ENCODE measurements around the gene MKI67.

The MKI67 gene

DNA sequence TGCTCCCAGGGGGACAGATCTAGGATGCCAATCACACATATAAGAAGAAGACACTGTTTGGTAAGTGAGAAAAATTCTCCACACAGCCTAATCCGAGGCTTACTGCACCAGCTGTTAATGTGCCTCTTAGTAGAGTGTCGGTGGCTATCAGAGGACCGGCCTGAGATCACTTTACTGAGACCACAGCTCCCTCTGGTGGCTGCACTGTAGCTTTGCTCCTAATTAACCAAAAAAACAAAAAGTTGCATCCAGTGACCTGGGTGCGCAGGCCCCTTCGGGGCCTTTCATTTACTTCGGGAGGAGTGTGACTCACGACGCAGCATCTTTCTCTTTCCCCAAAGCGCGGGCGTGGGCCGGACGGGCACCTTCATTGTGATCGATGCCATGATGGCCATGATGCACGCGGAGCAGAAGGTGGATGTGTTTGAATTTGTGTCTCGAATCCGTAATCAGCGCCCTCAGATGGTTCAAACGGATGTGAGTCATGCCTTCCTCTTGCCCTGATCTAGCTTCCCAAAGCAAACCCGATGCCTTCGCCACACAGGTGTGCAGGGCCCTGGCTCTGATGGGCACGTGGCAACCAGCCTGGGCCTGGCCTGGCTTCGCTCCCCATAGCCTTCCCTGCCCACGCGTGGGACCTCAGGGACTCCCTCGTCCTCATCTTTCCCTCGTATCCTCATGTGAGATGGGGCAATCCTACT lies 56.7 kb downstream of the MKI67 start:
- no peaks in the 10 kb centered on the region for H3K9me3 ChIP-seq (ENCODE audit: low read length)
- H3K27me3 ChIP-seq (ENCODE audit: insufficient read depth, low read length) = no peaks in the 10 kb centered on the region
- no peaks in the 10 kb centered on the region for H3K36me3 ChIP-seq (ENCODE audit: insufficient read depth, low read length)
- H3K4me3 ChIP-seq (ENCODE audit: low read length) = no peak overlapping the region
- no peak overlapping the region for H2AFZ ChIP-seq (ENCODE audit: low read depth, low read length)
- no peaks in the 10 kb centered on the region for H3K4me1 ChIP-seq (ENCODE audit: insufficient read depth, low read length)

DNA sequence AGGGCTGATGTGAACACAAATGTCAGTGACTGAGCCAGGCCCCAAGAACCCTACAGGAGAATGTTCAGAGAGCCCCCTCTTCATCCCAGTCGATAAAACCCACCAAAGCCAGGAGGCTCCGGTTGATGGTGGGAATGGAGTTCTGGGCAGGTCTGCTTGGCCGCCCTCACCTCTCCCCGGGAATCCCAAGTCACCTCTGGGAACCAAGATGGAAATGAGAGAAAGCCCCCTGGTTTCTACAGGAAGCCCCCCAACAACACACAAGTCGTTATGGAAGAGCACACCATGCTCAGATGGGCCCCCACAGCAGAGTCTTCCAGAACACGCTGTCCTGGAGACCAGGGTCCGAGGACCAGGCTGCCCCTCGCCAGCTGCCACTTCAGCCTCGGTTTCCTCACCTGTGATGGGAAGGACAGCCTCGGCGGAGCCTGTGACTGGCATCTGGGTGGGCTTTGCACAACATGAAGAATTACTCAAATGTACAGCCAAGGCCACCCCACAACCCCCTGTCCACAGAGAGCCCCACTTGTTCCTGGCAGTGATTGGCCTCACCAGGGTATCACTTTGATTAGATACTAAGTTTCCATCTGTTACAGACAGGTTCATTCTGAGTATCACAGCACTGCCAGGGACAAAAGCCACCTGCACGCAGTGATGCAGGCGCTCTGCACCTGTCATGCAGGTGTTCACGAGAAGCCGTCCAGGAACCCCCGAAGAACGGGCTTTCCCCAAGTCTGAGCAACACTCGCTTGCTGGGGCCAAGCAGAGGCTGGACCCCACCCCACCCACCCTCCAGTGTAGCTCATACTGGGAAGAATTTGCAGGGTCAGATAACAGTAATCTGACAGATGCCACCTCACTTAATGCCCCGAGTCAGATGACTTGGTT lies 57.6 kb downstream of the MKI67 start:
- Histone ChIP-seq H2AFZ (ENCODE audit: low read depth, low read length) (no peak overlapping the region), H3K9me3 (ENCODE audit: low read length) (no peaks in the 10 kb centered on the region), H3K27me3 (ENCODE audit: insufficient read depth, low read length) (no peaks in the 10 kb centered on the region), H3K4me1 (ENCODE audit: insufficient read depth, low read length) (no peaks in the 10 kb centered on the region), H3K36me3 (ENCODE audit: insufficient read depth, low read length) (no peaks in the 10 kb centered on the region), H3K4me3 (ENCODE audit: low read length) (no peak overlapping the region)

DNA sequence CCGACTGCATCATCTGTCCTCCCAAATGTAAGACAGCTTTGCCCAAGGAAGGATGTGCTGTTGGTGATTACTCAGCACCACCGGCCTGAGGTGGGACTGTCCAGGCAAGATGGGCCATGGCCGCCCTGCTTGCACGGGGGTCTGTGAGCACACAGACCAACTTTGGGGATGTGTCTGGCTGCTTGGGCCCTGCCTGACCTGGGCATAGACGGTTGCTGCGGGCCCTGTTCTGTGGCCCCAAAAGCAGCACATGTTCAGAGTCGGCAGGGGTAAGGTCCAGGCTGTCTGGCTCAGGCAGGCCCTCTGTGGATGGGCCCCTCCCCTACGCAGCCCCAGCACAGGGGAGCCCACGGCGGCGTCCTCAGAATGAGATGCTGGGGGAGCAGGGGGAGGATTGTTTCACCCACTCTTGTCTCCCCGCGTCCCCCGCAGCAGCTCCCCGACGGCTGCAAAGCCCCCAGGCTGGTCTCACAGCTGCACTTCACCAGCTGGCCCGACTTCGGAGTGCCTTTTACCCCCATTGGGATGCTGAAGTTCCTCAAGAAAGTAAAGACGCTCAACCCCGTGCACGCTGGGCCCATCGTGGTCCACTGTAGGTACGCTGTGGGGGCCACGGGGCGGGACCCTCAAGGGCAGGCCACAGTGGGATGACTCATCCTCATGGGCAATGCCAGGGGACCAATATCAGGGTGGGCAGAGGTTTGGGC lies 58.4 kb downstream of the MKI67 start:
- H2AFZ ChIP-seq (ENCODE audit: low read depth, low read length) = no peak overlapping the region
- H3K36me3 ChIP-seq (ENCODE audit: insufficient read depth, low read length) = no peaks in the 10 kb centered on the region
- no peaks in the 10 kb centered on the region for H3K27me3 ChIP-seq (ENCODE audit: insufficient read depth, low read length)

DNA sequence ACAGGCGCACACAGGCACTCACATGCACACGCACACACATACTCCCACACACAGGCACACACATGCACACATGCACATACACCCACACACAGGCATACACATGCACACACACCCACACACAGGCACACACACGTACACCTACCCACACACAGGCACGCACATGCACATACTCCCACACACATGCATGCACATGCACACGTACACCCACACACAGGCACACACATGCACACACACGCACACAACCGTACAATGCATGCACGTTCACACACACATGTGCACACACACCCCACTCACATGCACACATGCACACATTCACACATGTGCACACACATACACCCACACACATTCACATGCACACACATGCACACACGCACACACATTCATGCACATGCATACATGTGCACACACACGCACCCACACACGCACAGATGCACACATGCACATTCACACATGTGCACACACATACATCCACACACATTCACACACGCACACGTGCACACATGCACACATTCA lies 59.3 kb downstream of the MKI67 start:
- H3K4me3 ChIP-seq (ENCODE audit: low read length) = no peak overlapping the region

More for the DNA sequence above, 58.4 kb downstream of the MKI67 start:
- H3K4me3 ChIP-seq (ENCODE audit: low read length) = no peak overlapping the region
- no peaks in the 10 kb centered on the region for H3K4me1 ChIP-seq (ENCODE audit: insufficient read depth, low read length)
- H3K9me3 ChIP-seq (ENCODE audit: low read length) = no peaks in the 10 kb centered on the region

DNA sequence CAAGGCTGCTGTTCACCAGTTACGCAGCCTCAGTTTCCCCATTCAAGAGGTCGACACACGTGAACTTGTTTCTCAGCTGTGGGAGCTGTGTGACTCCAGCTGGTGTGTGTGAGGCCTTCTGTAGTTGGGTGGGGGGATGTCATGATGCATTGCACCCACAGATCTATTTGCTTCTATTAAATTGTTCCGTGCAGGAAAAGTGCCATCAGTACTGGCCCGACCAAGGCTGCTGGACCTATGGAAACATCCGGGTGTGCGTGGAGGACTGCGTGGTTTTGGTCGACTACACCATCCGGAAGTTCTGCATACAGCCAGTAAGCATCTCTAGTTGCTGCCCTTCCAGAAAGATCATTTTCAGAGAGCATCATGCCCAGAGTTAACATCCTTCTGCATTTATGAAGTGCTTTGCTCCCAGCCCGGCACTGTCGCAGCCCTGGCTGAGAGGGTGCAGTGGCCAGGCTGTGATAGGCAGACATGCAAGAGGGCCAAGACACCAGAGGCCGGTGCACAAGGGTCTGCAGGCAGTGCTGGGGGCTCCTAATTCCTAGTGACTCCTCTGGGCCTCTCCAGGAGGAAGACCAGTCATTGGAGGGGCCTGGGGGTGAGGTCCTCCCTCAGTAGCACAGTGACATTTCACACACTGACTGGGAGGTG lies 60.2 kb downstream of the MKI67 start:
- Histone ChIP-seq H3K9me3 (ENCODE audit: low read length) (no peaks in the 10 kb centered on the region), H2AFZ (ENCODE audit: low read depth, low read length) (no peak overlapping the region), H3K4me3 (ENCODE audit: low read length) (no peak overlapping the region), H3K27me3 (ENCODE audit: insufficient read depth, low read length) (peaks cover 2% of the 10 kb centered on the region), H3K36me3 (ENCODE audit: insufficient read depth, low read length) (no peaks in the 10 kb centered on the region), H3K4me1 (ENCODE audit: insufficient read depth, low read length) (no peaks in the 10 kb centered on the region)

More for the DNA sequence above, 59.3 kb downstream of the MKI67 start:
- Histone ChIP-seq H2AFZ (ENCODE audit: low read depth, low read length) (no peak overlapping the region), H3K36me3 (ENCODE audit: insufficient read depth, low read length) (no peaks in the 10 kb centered on the region), H3K9me3 (ENCODE audit: low read length) (no peaks in the 10 kb centered on the region), H3K27me3 (ENCODE audit: insufficient read depth, low read length) (peaks cover 2% of the 10 kb centered on the region), H3K4me1 (ENCODE audit: insufficient read depth, low read length) (no peaks in the 10 kb centered on the region)

DNA sequence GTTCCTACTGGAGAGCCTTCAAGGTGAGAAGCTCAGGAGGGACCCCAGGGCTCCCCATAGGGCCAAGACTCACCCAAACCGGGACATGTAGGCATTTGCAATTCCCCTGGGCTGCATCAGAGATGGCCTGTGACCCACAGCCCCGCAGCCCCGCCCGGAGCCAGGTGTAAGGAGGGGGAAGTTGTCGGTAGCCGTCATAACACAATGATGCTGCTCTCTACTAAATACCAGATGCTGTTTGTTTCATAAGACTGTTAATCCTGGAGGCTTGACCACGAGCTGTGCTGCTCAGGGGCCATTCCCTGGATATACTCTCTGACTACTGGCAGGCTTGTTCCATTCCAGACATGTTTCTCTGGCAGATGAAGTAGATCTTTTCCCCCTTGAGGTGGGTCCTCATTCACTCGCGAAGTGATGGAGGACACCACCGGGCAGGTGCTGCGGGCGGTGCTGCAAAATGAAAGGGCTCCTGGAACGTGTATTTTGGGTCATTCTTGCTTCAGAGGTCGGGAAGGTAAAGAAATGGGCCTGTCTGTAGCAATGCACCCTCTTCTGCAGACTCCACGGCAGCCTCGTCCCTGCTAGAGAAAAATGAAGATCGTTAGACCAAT lies 61.1 kb downstream of the MKI67 start:
- H3K36me3 ChIP-seq (ENCODE audit: insufficient read depth, low read length) = no peaks in the 10 kb centered on the region
- peaks cover 2% of the 10 kb centered on the region for H3K27me3 ChIP-seq (ENCODE audit: insufficient read depth, low read length)
- H3K9me3 ChIP-seq (ENCODE audit: low read length) = no peaks in the 10 kb centered on the region
- H3K4me3 ChIP-seq (ENCODE audit: low read length) = no peak overlapping the region
- no peak overlapping the region for H2AFZ ChIP-seq (ENCODE audit: low read depth, low read length)
- H3K4me1 ChIP-seq (ENCODE audit: insufficient read depth, low read length) = no peaks in the 10 kb centered on the region

DNA sequence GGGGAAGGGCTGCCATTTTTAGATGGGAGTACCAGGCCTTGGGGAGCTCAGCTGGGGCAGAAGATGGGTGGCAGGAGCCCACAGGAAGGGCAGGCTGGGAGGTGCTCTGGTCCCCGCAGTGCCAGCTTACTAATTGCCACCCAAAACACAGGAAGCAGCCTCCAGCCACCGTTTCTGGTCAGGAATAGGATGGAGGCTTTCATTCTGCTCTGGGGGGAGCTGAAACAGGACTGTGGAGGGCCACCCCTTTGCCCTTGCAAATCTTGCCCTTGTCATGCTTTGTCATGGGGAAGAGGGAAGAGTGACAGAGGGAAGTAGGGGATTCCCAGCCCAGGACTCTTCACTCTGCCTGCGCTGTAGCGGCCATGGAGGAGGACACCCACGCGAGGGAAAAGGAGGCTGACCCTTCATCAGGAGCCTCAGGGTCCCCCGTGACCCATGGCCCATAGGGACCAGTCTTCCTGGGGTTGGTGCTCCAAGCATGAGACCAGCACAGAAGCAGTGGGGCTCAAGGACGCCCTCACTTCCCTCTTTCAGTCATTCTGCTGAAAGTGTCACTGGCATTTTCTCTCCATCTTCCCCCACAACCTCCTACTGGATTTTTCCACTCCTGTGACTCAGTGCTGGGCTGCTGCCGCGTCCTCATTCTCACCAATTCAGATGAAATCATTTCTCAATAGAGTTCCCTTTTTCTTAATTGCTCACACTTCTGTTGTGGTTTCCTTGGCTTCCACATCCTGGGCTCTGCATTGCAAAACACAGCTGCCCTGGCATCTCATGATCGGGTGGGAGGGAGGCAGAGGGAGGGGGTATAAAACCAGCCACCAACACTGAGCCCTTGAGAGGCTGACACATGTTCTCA lies 61.9 kb downstream of the MKI67 start:
- Histone ChIP-seq H3K4me1 (ENCODE audit: insufficient read depth, low read length) (no peaks in the 10 kb centered on the region), H2AFZ (ENCODE audit: low read depth, low read length) (no peak overlapping the region)

DNA sequence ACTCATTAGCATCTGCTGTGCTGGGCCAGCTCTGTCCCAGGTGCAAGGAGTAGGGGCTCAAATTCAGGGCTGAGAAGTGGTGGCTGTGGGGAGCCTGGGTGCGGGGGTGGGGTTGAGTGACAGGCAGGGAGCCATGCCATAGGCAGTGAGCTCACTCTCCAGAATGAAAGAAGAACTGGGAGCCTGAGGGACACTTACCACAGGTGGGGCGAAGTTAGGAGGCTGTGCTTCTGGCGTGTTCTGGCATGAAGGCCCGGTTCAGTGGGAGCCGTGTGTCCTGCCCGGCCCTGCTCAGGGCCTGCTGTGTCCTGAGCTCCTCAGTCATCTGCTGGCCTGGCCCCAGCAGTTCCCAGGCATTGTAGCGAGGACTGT lies 62.5 kb downstream of the MKI67 start:
- no peaks in the 10 kb centered on the region for H3K4me1 ChIP-seq (ENCODE audit: insufficient read depth, low read length)
- H3K27me3 ChIP-seq (ENCODE audit: insufficient read depth, low read length) = peaks cover 2% of the 10 kb centered on the region
- H3K4me3 ChIP-seq (ENCODE audit: low read length) = no peak overlapping the region
- H3K36me3 ChIP-seq (ENCODE audit: insufficient read depth, low read length) = no peaks in the 10 kb centered on the region
- H3K9me3 ChIP-seq (ENCODE audit: low read length) = no peaks in the 10 kb centered on the region
- no peak overlapping the region for H2AFZ ChIP-seq (ENCODE audit: low read depth, low read length)

More for the DNA sequence above, 61.9 kb downstream of the MKI67 start:
- Histone ChIP-seq H3K27me3 (ENCODE audit: insufficient read depth, low read length) (peaks cover 2% of the 10 kb centered on the region), H3K36me3 (ENCODE audit: insufficient read depth, low read length) (no peaks in the 10 kb centered on the region), H3K9me3 (ENCODE audit: low read length) (no peaks in the 10 kb centered on the region), H3K4me3 (ENCODE audit: low read length) (no peak overlapping the region)

DNA sequence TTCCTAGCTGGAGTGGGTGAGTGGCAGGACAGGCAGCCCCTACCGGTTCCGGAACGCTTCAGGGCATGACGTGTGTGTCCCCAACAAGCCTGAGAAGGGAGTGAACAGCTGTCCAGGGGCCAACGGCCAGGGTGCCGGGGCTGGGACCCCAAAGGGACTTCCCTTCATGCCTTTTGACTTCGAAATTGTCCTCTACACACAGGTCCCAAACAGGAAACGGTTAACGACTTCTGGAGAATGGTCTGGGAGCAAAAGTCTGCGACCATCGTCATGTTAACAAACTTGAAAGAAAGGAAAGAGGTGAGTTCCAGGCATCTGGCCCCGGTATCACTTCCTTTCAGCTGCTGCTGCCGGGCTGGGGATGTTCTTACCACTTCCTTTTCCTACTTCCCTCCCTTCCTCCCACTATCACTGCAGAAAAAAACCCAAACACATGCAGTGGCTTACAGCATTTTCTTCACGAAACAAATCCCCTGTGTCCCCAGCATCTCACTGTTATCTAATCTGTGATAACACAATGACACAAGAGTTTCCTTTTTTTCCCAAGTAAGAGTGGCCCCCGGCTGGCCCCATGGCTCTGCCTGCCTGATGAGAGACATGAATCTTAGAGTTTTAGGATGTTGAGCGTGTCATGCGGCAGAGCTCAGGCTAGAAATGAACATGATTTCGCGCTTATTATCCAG lies 63.2 kb downstream of the MKI67 start:
- H2AFZ ChIP-seq (ENCODE audit: low read depth, low read length) = no peak overlapping the region
- peaks cover 2% of the 10 kb centered on the region for H3K27me3 ChIP-seq (ENCODE audit: insufficient read depth, low read length)
- H3K4me3 ChIP-seq (ENCODE audit: low read length) = no peak overlapping the region
- H3K9me3 ChIP-seq (ENCODE audit: low read length) = no peaks in the 10 kb centered on the region
- H3K36me3 ChIP-seq (ENCODE audit: insufficient read depth, low read length) = no peaks in the 10 kb centered on the region
- no peaks in the 10 kb centered on the region for H3K4me1 ChIP-seq (ENCODE audit: insufficient read depth, low read length)

DNA sequence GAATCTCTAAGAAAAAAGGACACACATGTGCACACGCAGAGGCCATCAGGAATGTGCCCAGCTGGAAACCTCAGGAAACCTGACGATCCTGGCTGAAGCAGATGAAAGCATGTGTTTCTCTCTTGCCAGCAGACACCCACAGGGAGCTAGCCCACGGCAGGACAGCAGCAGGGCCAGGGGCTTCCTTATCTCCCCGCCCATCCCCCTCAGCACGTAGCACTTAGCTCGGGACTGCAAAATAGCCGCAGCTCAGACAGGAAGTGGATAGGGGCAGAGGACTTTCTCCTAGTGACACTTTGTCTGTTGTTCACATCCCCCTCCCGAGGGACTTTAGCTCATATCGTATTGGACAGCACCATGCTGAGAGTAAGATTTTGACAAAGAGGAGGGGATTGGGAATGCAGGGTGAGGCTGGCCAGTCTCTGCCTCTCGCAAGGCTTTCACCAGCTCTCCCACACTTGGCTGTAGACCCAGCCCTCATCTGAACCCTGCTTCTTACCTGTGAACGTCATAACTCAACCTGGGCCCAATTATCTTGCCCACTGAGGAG lies 63.8 kb downstream of the MKI67 start:
- Histone ChIP-seq H3K36me3 (ENCODE audit: insufficient read depth, low read length) (no peaks in the 10 kb centered on the region), H3K9me3 (ENCODE audit: low read length) (no peaks in the 10 kb centered on the region), H3K27me3 (ENCODE audit: insufficient read depth, low read length) (peaks cover 2% of the 10 kb centered on the region), H3K4me3 (ENCODE audit: low read length) (no peak overlapping the region), H3K4me1 (ENCODE audit: insufficient read depth, low read length) (no peaks in the 10 kb centered on the region), H2AFZ (ENCODE audit: low read depth, low read length) (no peak overlapping the region)

Data from neuron (in vitro differentiated cells).